LNCaP clone FGC (cell line): Measurements from ENCODE around the gene EHBP1L1.
"Not testable (repeated sequence)": the region's sequence is repeated elsewhere in the genome, so short reads cannot be mapped to it uniquely, and the experiment has no call there.

Experiments used
- DNase-seq: peaks from one replicate; pipeline ENCODE4 v3.0.0-alpha.2; 2011; ENCODE audit warnings: low read depth
- H3K4me3 ChIP-seq: 2 replicates; pipeline ENCODE4 v1.5.1; 2011; ENCODE audit warnings: mild to moderate bottlenecking, low read depth, low read length, control low read depth
- CTCF ChIP-seq: IDR thresholded peaks from 2 replicates; pipeline ENCODE4 v1.5.1; 2012; ENCODE audit warnings: mild to moderate bottlenecking; ENCODE audit not compliant: control insufficient read depth, insufficient read depth; ENCODE audit errors: extremely low read depth

EHBP1L1 gene

GRCh38 chr11:65637794-65638419 lies 62.1 kb downstream of the EHBP1L1 start, which contains the start of gene SIPA1:
Gene SIPA1, plus strand, starts transcription at chr11:65638101. Its CDS starts 2,821 bp downstream, at chr11:65640922.
- peak within 1 kb of the TSS; percentile 49 for H3K4me3 ChIP-seq
- peak; percentile 52 for TF ChIP-seq CTCF
- DNase-seq = peak; percentile 30

- not testable (repeated sequence) for H3K4me3 ChIP-seq, DNase-seq
Observed at GRCh38 chr11:65639228-65639597, 63.4 kb downstream of the EHBP1L1 start.

GRCh38 chr11:65639623-65640482 lies 64.0 kb downstream of the EHBP1L1 start:
- DNase-seq = no peak
- TF ChIP-seq CTCF = no peak
- no peak overlapping the region for H3K4me3 ChIP-seq

- no peak overlapping the region for H3K4me3 ChIP-seq
- DNase-seq = no peak
- no peak for TF ChIP-seq CTCF
Observed at GRCh38 chr11:65640483-65641296, 64.8 kb downstream of the EHBP1L1 start.

- no peak overlapping the region for H3K4me3 ChIP-seq
- no peak for TF ChIP-seq CTCF
Observed at GRCh38 chr11:65641297-65642013, 65.6 kb downstream of the EHBP1L1 start.

More at GRCh38 chr11:65641297-65642013, 65.6 kb downstream of the EHBP1L1 start:
- DNase-seq = no peak
